GM18507 (cell line): ENCODE results near the gene OLFM2.
"Not testable (repeated sequence)": the region's sequence is repeated elsewhere in the genome, so short reads cannot be mapped to it uniquely, and the experiment has no call there.

Experiments
- DNase-seq: peaks from one replicate; pipeline ENCODE4 v3.0.0; 2011; ENCODE audit warnings: low read depth; ENCODE audit not compliant: insufficient read length; ENCODE audit errors: extremely low spot score
- FAIRE-seq: peaks from 2 replicates; lab custom pipeline; 2011; peaks lifted over from hg19 to GRCh38; lab: Jason Lieb, UNC

OLFM2 gene

DNA sequence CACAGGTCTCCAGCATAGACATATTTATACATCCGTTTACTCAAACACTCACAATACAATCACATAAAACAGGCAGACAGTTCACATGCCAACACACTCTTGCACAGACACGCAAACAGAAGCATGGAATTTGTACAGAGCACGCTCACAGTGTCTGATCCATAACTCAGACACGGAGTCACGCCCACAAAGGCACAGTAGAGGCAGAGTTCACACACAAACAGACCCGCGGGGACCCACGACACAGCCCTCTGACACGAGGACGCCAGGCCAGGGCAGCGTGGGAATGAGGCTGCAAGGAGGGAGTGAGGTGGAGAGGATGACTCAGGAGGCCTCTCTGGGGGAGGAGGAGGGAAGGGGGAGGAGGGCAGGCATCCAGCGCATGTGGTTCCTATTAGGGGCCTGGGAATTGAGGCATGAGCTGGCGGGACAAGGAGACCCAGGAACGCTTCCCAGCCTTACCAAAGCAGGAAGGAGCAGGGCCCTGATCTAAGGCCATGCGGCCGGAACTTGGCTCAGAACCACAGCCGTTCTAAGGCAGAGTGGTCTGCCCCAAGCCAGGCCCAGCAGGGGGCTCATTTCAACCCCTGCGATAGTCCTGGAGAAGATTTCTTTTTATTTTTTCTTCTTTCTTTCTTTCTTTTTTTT, 9.1 kb upstream of the OLFM2 start:
- DNase-seq (no peak), FAIRE-seq (no peak)

DNA sequence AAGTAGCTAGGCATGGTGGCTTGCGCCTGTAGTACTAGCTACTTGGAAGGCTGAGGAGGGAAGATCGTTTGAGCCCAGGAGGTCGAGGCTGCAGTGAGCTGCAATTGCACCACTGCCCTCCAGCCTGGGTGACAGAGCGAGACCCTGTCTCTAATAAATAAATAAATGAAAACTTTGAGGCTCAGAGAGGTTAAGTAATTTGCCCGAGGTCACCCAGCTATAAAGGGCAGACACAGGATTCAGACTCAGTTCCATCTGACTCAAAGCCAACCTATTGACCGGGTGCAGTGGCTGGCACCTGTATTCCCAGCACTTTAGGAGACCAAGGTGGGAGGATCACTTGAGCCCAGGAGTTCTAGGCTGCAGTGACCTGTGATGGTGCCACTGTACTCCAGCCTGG, 7.4 kb upstream of the OLFM2 start:
- no peak for FAIRE-seq
- no peak for DNase-seq

DNA sequence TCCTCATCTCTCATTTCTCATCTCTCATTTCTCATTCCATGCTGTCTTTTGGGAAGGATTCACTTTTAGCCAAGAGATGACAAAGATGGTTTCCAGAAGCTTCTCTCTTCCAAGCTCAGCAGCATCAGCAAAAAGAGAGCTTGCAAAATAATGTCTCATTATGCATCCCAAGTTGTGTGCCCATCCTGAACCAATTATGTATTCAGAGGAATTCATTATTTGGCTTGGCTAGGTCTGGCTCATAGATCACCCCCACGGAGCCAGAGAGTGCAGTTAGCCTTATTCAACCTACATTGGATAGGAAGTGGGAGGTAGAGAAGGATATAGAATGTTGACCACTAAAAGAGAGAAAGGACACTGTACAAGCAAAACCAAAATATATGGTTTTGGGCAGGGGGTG, 5.4 kb upstream of the OLFM2 start:
- DNase-seq (no peak), FAIRE-seq (no peak)

DNA sequence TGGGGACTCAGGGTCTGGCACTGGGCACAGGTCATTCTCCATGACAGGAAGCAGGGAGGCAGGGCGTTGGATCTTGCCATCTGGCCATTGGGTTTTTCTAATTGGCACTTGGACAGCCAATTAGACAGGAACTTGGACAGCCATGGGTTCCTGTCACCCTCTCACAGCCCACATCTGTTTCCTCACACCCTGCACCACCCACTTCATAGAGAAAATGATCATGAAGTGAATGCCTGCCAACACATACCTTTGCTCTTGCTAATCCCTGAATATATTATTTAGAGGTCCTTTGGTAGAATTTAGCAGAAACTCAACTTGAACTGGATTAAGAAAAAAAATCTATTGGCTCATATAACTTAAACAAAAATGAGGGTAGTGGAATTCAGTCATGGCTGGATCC, 4.9 kb upstream of the OLFM2 start:
- DNase-seq (no peak), FAIRE-seq (no peak)

DNA sequence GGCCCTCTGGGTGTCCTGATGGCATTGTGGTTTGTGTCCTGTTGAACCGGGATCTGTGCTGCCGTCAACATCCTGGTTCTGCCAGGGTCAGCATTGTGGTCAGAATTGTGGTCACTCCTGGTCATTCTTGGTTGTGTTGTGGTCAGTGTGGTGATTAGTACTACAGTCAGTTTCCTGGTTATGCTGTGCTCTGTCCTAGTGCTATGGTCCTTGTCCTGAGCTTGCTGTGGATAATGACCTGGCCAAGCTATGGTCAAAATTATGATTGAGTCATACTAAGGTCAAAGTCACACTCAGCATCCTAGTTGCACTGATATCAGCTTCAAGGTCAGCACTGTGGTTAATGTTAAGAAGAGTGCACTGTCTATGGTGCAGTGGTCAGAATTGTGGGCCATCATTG, 4.5 kb upstream of the OLFM2 start:
- FAIRE-seq (no peak), DNase-seq (no peak)

DNA sequence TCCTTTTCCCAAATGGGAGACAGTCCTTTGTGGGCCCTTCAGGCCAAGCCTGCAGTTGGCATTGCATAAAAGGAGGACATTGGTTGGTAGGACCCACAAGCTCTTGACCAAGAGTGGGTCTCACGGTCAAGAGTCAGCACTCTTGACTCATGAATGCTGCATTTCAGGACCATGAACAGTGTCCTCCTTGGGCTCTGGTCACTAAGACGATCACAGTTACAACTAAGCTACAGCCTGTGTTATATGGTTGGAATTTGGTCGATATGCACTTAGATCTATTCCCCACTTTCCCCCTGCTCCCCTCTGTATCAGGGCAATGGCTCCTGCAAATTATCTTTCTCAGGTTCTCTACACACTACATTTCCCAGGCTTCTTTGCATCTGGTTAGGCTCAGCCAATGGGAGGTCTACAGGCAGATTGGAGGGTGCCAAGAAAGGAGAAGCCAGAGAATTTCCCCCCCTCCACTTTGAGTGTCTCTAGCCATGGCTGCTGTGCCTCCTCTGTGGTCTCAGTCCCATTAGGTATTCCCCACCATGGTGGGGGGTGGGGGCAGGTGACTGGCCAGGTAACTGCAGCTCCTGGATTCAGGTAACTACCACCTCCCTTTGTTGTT, 3.1 kb upstream of the OLFM2 start:
- FAIRE-seq (no peak), DNase-seq (no peak)

DNA sequence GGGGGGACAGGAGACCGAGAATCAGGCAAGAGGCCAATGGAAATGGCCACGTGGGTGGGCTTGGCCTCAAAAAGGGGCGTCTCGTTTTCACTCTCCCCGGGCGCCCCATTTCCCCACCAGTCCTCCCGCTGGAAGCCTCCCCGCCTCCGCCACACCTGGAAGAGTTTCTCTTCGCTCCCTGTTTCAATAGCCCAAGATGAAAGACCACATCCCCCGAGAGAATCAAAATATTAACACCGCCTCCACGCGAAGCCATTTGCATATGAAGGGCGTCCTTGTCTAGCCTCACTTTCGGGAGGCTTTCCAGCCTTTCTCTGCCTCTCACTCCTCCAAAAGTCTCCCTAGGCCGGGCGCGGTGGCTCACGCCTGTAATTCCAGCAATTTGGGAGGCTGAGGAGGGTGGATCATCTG, 691 bp upstream of the OLFM2 start:
- no peak for DNase-seq
- FAIRE-seq, result no peak

DNA sequence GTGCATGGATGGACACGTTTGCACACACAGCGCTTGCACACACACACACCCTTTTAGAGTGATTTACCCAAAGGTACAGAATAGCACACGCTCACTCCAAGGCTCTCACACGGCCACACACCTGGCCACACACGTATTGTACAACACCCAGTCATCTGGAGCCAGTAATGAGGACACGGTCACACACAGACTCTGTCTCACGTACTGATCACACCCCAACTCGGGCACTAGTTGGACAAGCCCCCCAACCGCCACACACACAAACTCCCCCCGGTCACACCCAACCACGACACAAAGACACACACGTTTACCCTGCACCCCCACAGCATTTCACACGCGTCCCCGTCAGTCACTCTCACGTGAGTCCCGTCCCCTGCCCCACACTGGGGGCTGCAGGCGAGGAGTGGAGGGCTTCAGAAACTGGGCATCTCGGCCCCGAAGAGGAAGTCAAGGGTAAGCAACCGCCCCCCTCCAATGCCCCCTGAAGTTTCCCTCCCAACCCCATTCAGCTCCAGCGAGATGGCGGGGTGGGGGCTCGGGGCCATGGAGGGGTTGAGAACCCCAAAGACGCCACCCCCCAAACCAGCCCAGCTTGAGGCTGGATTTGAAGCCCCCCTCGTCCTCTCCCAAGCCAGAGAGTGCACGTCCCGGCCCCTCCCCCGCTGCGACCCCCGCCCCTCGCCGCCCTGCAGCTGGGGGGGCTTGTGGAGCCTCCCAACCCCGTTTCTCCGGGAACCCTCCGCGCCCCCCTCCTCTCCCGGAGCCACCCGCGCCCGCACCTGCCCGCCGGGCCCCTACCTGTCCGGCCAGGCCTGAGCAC, 599 bp downstream of the OLFM2 start:
- no peak for DNase-seq

DNA sequence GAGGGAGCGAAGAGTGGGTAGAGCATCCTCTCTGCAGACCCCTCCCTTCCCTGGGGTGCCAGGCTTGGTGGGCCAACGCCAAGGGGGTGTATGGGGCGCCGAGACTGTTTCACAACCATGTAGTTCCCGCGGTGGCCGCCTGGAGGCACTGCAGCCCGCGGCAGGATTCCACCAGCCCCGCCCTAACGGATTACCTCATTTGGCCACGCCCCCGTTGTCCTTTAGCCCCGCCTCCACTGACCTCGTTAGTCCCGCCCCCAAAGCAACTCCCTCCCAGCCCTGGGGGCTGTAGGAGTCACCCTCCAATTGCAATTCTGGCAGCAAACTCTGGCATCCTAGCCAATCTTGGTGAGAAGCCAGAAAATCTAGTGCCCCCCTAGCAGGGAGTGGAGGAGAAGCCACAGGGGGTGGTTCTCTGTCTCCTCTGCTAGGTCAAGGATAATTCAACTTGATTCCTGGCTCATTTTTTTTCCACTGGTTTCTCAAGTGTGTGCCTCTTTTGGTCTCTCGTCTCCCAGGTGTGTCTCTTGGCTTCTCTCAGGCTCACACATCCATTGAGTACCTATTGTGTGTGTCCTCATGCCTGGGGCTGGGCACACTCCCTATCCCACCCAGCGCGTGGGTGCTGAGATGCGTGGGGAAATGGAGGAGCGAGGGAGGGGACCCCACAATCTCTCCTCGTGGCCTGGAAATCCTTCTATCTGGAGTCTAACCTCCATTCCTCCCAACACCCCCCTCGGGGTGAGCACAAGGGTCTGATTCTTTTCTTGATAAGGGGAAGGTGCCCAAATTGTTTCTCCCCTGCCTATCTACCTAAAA, 2.0 kb downstream of the OLFM2 start:
- DNase-seq (peak; percentile 78), FAIRE-seq (peak; percentile 87)

More for the DNA sequence above, 599 bp downstream of the OLFM2 start:
- FAIRE-seq, result no peak

DNA sequence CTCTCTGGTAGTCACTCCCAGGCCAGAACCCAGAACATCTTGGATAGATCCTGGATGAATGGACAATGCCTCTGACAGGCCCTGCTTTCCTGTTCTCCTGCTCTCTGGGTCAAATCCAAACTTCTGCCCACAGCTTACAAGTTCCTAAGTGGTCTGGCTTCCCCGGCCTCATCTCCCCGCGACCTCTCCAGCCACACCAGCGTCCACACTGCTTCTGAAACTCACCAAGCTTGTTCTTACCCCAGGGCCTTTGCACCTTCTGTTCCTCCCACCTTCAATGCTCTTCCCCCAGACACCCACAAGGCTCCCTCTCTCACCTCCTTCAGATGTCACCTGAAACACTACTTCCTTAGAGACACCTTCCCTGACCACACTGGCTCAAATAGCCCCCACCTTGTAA, 3.5 kb downstream of the OLFM2 start:
- DNase-seq, result no peak
- FAIRE-seq, result no peak

DNA sequence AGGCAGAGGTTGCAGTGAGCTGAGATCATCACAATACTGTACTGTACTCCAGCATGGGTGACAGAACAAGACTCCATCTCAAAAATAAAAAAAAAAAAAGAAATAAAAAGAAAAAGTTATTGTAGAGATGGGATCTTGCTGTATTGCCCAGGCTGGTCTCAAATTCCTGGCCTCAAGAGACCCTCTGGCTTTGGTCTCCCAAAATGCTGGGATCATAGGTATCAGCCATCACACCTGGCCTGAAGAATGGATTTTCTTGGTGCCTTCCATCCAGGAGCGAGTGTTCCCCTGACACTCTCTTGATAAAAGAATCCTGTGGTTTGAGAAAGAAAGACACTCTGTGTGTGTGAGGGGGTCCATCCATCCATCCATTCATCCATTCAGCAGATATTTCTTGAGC, 4.7 kb downstream of the OLFM2 start:
- FAIRE-seq (no peak), DNase-seq (no peak)

DNA sequence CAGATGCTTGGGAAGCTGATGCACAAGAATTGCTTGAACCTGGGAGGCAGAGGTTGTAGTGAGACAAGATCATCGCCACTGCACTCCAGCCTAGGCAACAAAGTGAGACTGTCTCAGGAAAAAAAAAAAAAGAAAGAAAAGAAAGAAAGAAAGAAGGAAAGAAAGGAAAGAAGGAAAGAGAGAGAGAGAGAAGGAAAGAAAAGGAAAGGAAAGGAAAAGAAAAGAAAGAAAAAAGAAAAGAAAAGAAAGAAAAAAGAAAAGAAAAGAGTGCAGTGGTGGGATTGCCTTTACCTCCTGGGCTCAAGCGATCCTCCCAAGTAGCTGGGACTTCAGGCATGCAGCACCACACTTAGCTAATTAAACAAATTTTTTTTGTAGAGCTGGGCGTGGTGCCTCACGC, 12.9 kb downstream of the OLFM2 start:
- FAIRE-seq, result no peak

DNA sequence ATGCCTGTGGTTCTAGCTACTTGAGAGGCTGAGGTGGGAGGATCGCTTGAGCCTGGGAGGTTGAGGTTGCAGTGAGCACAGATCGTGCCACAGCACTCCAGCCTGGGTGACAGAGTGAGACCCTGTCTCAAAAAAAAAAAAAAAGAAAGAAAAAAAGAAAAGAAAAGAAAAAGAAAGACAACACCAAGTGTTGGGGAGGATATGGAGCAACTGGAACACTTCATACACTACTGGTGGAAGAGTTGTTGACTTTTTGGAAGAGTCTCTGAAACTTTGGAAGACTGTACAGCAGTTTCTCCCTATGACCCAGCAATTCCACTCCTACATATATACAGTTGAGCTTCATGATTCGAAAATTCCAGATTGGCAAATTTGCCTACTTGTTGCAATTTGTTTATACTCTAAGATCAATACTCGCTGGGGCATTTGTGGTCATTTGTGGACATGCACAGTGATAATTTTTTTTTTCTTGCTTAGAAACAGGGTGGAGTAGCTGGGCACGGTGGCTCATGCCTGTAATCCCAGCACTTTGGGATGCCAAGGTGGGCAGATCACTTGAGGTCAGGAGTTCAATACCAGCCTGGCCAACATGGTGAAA, 13.4 kb downstream of the OLFM2 start:
- FAIRE-seq, DNase-seq: not testable (repeated sequence)

More for the DNA sequence above, 12.9 kb downstream of the OLFM2 start:
- DNase-seq, result no peak

DNA sequence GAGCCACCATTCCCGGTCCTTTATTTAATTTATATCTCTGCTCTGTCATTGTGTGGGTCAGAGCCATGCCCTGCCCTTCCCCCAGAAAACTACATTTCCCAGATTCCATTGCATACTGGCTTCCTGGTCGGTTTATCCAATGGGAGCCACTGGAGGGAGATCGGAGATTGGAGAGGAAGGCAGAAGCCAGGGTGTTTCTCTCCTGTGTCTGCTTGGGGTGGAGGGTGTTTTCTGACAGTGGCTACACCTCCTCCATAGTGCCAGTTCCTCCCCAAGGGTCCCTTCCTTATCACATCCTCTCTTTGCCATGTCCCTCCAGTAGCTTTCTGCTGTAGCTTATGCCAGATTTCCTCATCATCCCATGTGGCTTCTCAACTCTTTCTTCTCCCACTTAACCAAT, 19.0 kb downstream of the OLFM2 start:
- FAIRE-seq (no peak), DNase-seq (no peak)

DNA sequence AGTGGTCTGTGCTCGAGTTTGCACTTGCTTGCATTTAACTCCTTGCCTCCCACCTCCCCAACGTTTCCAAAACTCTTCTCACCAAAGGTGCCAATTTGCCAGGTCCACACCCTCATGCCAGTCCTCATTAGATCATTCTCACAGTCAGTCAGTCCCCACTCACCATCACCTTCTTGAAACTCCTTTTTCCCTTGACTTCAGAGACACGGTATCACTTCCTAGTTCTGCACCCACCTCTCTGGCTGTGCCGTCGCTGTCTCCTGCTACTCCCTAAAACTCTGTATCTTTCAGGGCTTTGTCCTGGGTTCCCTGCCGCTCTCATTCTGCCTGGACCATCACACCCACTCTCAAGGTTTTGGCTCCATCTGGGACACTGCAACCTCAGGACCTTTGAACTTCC, 19.6 kb downstream of the OLFM2 start:
- FAIRE-seq, result no peak
- no peak for DNase-seq

DNA sequence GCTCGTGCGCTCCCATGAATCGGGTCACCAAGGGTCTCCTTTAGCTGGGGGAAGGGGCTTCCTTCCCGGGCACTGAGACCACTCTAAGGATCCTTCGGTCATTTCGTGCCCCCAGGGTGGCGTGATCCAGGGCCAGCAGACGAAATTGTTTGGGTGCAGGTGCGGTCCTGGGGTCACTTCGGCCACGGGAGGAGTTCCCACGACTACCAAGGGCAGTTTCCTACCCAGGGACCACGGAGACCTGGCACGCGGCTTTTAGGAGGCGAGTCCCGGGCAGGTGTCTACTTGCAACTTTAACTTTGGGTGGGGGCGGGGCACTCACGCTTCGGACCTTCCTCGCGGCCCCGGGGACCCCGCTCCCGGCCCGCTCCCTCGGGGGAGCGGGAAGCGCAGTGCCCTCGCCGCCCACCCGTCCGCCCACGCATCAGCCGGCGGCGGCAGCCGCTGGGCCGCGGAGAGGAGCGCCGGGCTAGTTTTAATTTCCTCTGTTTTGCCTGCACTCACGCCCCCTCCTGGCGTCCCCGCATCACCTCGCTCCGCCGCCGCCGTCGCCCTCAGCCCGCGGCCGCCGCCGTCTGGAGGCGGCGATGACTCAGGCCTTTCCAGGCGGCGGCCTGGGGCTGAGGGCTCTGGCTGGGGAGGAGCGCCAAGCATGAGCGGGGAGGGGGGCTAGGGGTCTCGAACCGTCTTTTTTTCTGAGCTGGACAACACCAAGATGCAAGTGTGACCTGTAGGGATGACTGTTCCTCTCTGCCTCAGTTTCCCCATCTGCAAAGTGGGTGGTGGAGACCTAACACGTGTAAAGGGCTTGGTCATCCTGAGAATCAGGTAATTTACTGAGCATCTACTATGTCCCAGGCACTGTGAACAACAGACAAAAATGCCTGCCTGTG, 21.8 kb downstream of the OLFM2 start:
- FAIRE-seq (peak; percentile 75), DNase-seq (peak; percentile 64)

DNA sequence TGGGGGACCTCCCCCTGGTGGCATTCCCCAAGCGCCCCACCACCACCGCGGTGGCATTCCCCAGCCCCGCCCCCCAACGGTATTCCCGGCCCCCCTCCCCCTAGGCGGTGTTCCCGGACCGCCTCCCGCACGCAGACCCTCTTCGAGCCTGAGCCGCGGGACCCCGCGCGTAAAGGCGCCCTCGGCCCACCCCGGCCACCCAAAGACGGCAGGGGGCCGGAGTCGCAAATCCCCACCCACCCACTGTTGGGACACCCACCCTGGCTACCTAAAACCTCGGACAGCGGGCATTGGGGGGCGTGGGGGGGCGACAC, 22.4 kb downstream of the OLFM2 start:
- no peak for FAIRE-seq
- no peak for DNase-seq

DNA sequence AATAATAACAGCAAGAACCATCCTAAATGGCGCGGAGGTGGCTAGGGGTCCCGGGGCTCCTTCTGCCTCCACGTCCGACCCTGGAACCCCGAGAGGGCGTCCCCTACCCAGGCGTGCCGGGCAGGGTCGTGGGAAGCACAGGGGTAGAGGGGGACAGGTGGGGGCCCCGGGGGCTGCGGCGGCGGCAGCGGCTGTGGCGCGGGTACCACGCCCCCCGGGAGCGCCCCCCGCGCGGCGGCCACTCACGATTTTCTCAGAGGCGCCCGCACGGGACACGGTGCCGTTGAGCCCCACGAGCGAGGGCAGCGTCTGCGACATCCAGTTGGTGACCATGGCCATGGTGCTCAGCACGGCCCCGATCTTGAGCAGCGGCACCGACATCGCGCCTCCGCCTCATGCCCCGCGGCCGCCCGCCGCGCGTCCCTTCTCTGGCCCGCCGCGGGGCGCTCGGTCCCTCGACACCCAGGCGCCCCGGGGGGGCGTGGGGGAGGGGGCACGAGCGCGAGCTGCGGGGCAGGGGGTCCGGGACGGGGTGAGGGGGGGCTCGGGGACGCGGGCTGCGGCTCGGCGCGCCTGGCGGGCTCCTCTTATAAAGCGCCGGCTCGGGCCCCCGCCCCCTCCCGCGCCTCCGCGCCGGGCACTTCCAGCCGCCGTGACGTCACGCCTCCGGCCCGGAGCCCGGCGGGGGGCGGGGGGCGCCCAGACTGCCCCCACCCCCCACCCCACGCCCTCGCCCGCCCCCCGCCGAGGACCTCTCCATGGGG, 22.9 kb downstream of the OLFM2 start:
- DNase-seq, result no peak
- no peak for FAIRE-seq
